HepG2 (cell line): ENCODE measurements around the gene ATP8B1. TPM values are rescaled to one million over a fixed set of nuclear protein-coding genes. Genes with fewer than 3 reads are reported as not detected.

Source experiments
- CEBPB ChIP-seq: IDR thresholded peaks from 2 replicates; pipeline ENCODE4 v1.6.1; 2011; ENCODE audit warnings: low read depth, low read length, improper control_type of control experiment, borderline replicate concordance
- DNMT1 ChIP-seq: sonication (generic); formaldehyde crosslinking; IDR thresholded peaks from 2 replicates; pipeline ENCODE4 v1.5.1; 2020; ENCODE audit warnings: mild to moderate bottlenecking, missing genetic modification reagents
- FOXJ3 ChIP-seq: sonication (generic); formaldehyde crosslinking; IDR thresholded peaks from 2 replicates; pipeline ENCODE4 v1.4.0; 2020; ENCODE audit warnings: missing genetic modification reagents, mild to moderate bottlenecking, borderline replicate concordance
- KAT2B ChIP-seq: fragments of 150-350 bp; IDR thresholded peaks from 2 replicates; pipeline ENCODE4 v1.6.1; 2014; ENCODE audit warnings: low read depth, low read length, borderline replicate concordance
- KIAA2018 ChIP-seq: sonication (generic); formaldehyde crosslinking; IDR thresholded peaks from 2 replicates; pipeline ENCODE4 v1.5.0; 2020; ENCODE audit warnings: mild to moderate bottlenecking, missing genetic modification reagents, borderline replicate concordance
- MTF1 ChIP-seq: sonication (generic); formaldehyde crosslinking; IDR thresholded peaks from 2 replicates; pipeline ENCODE4 v1.5.0; 2020; ENCODE audit warnings: missing genetic modification reagents
- PITX1 ChIP-seq: sonication (generic); formaldehyde crosslinking; IDR thresholded peaks from 2 replicates; pipeline ENCODE4 v1.5.1; 2020; ENCODE audit warnings: mild to moderate bottlenecking, missing genetic modification reagents
- SMAD1 ChIP-seq: sonication (generic); formaldehyde crosslinking; IDR thresholded peaks from 2 replicates; pipeline ENCODE4 v1.4.0; 2020; ENCODE audit warnings: missing genetic modification reagents, low read depth, mild to moderate bottlenecking, borderline replicate concordance
- SMAD3 ChIP-seq: sonication (generic); formaldehyde crosslinking; IDR thresholded peaks from 2 replicates; pipeline ENCODE4 v1.4.0; 2020; ENCODE audit warnings: missing genetic modification reagents
- TEAD2 ChIP-seq: sonication (generic); formaldehyde crosslinking; IDR thresholded peaks from 2 replicates; pipeline ENCODE4 v1.9.0; 2021; ENCODE audit warnings: missing genetic modification reagents
- ZNF280D ChIP-seq: sonication (generic); formaldehyde crosslinking; IDR thresholded peaks from 2 replicates; pipeline ENCODE4 v1.5.1; 2020; ENCODE audit warnings: mild to moderate bottlenecking, missing genetic modification reagents
- ZNF367 ChIP-seq: sonication (generic); formaldehyde crosslinking; IDR thresholded peaks from 2 replicates; pipeline ENCODE4 v1.4.0; 2020; ENCODE audit warnings: missing genetic modification reagents, borderline replicate concordance
- ZNF441 ChIP-seq: sonication (generic); formaldehyde crosslinking; IDR thresholded peaks from 2 replicates; pipeline ENCODE4 v1.7.0; 2021; ENCODE audit warnings: missing genetic modification reagents, borderline replicate concordance
- ZNF510 ChIP-seq: sonication (generic); formaldehyde crosslinking; IDR thresholded peaks from 2 replicates; pipeline ENCODE4 v1.4.0; 2020; ENCODE audit warnings: low read depth, mild to moderate bottlenecking, missing genetic modification reagents
- ZNF512B ChIP-seq: sonication (generic); formaldehyde crosslinking; IDR thresholded peaks from 2 replicates; pipeline ENCODE4 v1.5.1; 2020; ENCODE audit warnings: missing genetic modification reagents, mild to moderate bottlenecking, borderline replicate concordance
- ZNF549 ChIP-seq: sonication (generic); formaldehyde crosslinking; IDR thresholded peaks from 2 replicates; pipeline ENCODE4 v1.5.0; 2020; ENCODE audit warnings: missing genetic modification reagents
- polyA plus RNA-seq, 8 experiments: library from polyadenylated mRNA; depleted of rRNA in 3 of 8; stranded (reverse) in 7 of 8; unstranded in 1 of 8; fragments of >200 nt; fragmentation: Illumina TruSeq in 4 of 8; extraction: Trizol in 4 of 8; gene quantifications; 2 replicates each; pipeline versions ENCODE4 v1.2.1 to v1.2.3, GENCODE V29; 2011 to 2016; ENCODE audit warnings: low read depth in 4 of 8, missing spikeins in 1 of 8, mixed read lengths in 1 of 8; ENCODE audit not compliant: insufficient read depth in 1 of 8
- total RNA-seq, 5 experiments: library from RNA; depleted of rRNA; stranded (reverse); fragments of >200 nt; fragmentation: Illumina TruSeq; extraction: Trizol; gene quantifications; 2 replicates each; pipeline ENCODE4 v1.2.3, GENCODE V29; 2016; ENCODE audit warnings: low read depth in 1 of 5

The ATP8B1 gene
- total and polyA plus RNA-seq, 2 of the 13 experiments (the other 11 are each of a cell fraction or from before 2014, with no cell fraction given) = 2.8 to 4.0 TPM

GRCh38 chr18:57797209-57797651, 5.9 kb downstream of the ATP8B1 start (continued):
- TF ChIP-seq ZNF280D (CRISPR knock-in tag) (no peak), ZNF549 (CRISPR knock-in tag) (peak; percentile 83; the same call in 1 of the 2 replicates), ZNF441 (CRISPR knock-in tag) (peak; percentile 26; the same call in 1 of the 2 replicates), ZNF367 (CRISPR knock-in tag) (no peak), TEAD2 (CRISPR knock-in tag) (no peak), DNMT1 (CRISPR knock-in tag) (no peak), MTF1 (CRISPR knock-in tag) (no peak), ZNF512B (0 out of 2 replicates have a peak, but pooled peaks have one; percentile 38), FOXJ3 (peak; percentile 93), SMAD1 (CRISPR knock-in tag) (no peak), CEBPB (peak; percentile 47; the same call in 1 of the 2 replicates), ZNF510 (CRISPR knock-in tag) (no peak), PITX1 (CRISPR knock-in tag) (peak; percentile 75), SMAD3 (CRISPR knock-in tag) (peak; percentile 88), KIAA2018 (CRISPR knock-in tag) (no peak), KAT2B (no peak)
